Body of pancreas (tissue), 4 donors: Measurements from ENCODE around the gene SLC26A2.

Experiments used
- POLR2A ChIP-seq, 3 donors: fragments of 450-650 bp; IDR thresholded peaks; one replicate each; pipeline ENCODE4 v1.6.1; 2016; ENCODE audit warnings: antibody characterized with exemption in 3 of 3, mild to moderate bottlenecking in 2 of 3
- TF ChIP-seq, protein P1 (sequence below), 7 experiments: fragments of 450-650 bp in 4 of 7; fragments of 200-600 bp in 3 of 7; sonication (generic) in 3 of 7; IDR thresholded peaks; one replicate each; pipeline ENCODE4 v1.5.1; 2016 to 2019; ENCODE audit warnings: antibody characterized with exemption in 7 of 7

DNA sequence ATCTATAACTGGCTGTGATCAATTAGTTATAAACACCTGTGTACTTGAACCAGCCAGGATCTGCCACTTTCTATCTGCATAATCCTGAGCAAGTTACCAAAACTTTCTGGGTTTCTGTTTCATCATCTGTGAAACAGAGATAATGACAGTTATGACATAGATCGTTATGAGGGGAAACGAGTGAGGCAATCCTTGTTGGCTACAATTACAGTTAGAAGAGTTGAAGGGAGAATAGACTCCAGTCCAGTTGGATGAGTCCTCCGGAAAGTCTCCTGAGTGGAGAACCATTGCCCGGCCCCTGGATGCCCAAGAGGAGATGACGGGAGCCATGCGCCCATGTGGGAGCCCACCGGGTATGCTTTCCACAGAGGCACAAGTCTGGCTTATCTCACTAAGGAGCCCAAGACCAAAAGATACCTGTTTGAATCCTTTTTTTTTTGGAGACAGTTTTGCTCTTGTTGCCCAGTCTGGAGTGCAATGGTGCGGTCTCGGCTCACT is 20.4 kb upstream of the SLC26A2 start:
- TF ChIP-seq, protein P1, sequence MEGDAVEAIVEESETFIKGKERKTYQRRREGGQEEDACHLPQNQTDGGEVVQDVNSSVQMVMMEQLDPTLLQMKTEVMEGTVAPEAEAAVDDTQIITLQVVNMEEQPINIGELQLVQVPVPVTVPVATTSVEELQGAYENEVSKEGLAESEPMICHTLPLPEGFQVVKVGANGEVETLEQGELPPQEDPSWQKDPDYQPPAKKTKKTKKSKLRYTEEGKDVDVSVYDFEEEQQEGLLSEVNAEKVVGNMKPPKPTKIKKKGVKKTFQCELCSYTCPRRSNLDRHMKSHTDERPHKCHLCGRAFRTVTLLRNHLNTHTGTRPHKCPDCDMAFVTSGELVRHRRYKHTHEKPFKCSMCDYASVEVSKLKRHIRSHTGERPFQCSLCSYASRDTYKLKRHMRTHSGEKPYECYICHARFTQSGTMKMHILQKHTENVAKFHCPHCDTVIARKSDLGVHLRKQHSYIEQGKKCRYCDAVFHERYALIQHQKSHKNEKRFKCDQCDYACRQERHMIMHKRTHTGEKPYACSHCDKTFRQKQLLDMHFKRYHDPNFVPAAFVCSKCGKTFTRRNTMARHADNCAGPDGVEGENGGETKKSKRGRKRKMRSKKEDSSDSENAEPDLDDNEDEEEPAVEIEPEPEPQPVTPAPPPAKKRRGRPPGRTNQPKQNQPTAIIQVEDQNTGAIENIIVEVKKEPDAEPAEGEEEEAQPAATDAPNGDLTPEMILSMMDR (IDR thresholded peaks at IDR 0.05) = no peak
- TF ChIP-seq POLR2A (IDR thresholded peaks at IDR 0.05) = no peak
